ENCODE results near the gene E2F8.

Gene E2F8

GRCh38 chr11:19252394-19253152 is 11.8 kb upstream of the E2F8 start:
- no peak for DNase-seq (ENCODE audit: low spot score)

GRCh38 chr11:19251577-19251976 is 10.8 kb upstream of the E2F8 start:
- DNase-seq (ENCODE audit: low spot score), result no peak

GRCh38 chr11:19246816-19247215 is 6.1 kb upstream of the E2F8 start:
- DNase-seq (ENCODE audit: low spot score), result no peak

- no peak for DNase-seq (ENCODE audit: low spot score)
Observed at GRCh38 chr11:19245351-19245750, 4.6 kb upstream of the E2F8 start.

GRCh38 chr11:19244621-19245020 is 3.9 kb upstream of the E2F8 start:
- no peak for DNase-seq (ENCODE audit: low spot score)

GRCh38 chr11:19244084-19244483 is 3.3 kb upstream of the E2F8 start:
- no peak for DNase-seq (ENCODE audit: low spot score)

- no peak for DNase-seq (ENCODE audit: low spot score)
Observed at GRCh38 chr11:19243613-19244012, 2.9 kb upstream of the E2F8 start.

GRCh38 chr11:19243143-19243542 is 2.4 kb upstream of the E2F8 start:
- peak; percentile 17 for DNase-seq (ENCODE audit: low spot score)

- peak; percentile 21 for DNase-seq (ENCODE audit: low spot score)
Observed at GRCh38 chr11:19242179-19242932, 1.6 kb upstream of the E2F8 start.

- peak; percentile 85 for DNase-seq (ENCODE audit: low spot score)
Observed at GRCh38 chr11:19241260-19242178, 774 bp upstream of the E2F8 start.

GRCh38 chr11:19239039-19239438 is 1.7 kb downstream of the E2F8 start:
- DNase-seq (ENCODE audit: low spot score), result no peak

- no peak for DNase-seq (ENCODE audit: low spot score)
Observed at GRCh38 chr11:19237813-19238212, 2.9 kb downstream of the E2F8 start.

GRCh38 chr11:19237381-19237780 is 3.4 kb downstream of the E2F8 start:
- DNase-seq (ENCODE audit: low spot score), result no peak

GRCh38 chr11:19234231-19234817 is 6.4 kb downstream of the E2F8 start:
- DNase-seq (ENCODE audit: low spot score), result no peak

GRCh38 chr11:19232910-19233503 is 7.7 kb downstream of the E2F8 start:
- DNase-seq (ENCODE audit: low spot score), result no peak

- DNase-seq (ENCODE audit: low spot score), result no peak
Observed at GRCh38 chr11:19229671-19230070, 11.1 kb downstream of the E2F8 start.

GRCh38 chr11:19228968-19229367 is 11.8 kb downstream of the E2F8 start:
- no peak for DNase-seq (ENCODE audit: low spot score)

GRCh38 chr11:19226378-19227195 is 14.2 kb downstream of the E2F8 start:
- no peak for DNase-seq (ENCODE audit: low spot score)

- no peak for DNase-seq (ENCODE audit: low spot score)
Observed at GRCh38 chr11:19225581-19225980, 15.2 kb downstream of the E2F8 start.

GRCh38 chr11:19225123-19225522 is 15.6 kb downstream of the E2F8 start:
- no peak for DNase-seq (ENCODE audit: low spot score)

Measured in germinal center (tissue), 1 donor.